ENCODE data around the gene ANP32A. TPM values are rescaled to one million over a fixed set of nuclear protein-coding genes. Genes with fewer than 3 reads are reported as not detected.

ANP32A gene
- total and polyA plus RNA-seq, 3 donors from 2014 or later: 32.9 to 49.5 (median 41.3) TPM

GRCh38 chr15:68789534-68790241 lies 31.0 kb downstream of the ANP32A start:
- DNase-seq: no peak
- Histone ChIP-seq H3K4me3 (no peak overlapping the region), H3K9me3 (no peaks in the 10 kb centered on the region), H3K36me3 (ENCODE audit: low read depth, missing control alignments) (no peaks in the 10 kb centered on the region), H3K27me3 (no peaks in the 10 kb centered on the region), H3K27ac (no peak overlapping the region), H3K4me1 (peaks cover 17% of the 10 kb centered on the region)
- intact Hi-C loops (cut with DNase I; ENCODE audit: low total_unique reads): no loop called here
- WGBS, 2 donors: 42 to 57% methylated on average over 4 to 7 of the region's 7 CpGs
- TF ChIP-seq POLR2A (IDR thresholded peaks at IDR 0.05) (no peak), CTCF (IDR thresholded peaks at IDR 0.05) (no peak)

GRCh38 chr15:68789091-68789490 lies 31.6 kb downstream of the ANP32A start:
- DNase-seq: no peak
- Histone ChIP-seq H3K4me3 (no peak overlapping the region), H3K27ac (no peak overlapping the region), H3K4me1 (peaks cover 14% of the 10 kb centered on the region), H3K36me3 (ENCODE audit: low read depth, missing control alignments) (no peaks in the 10 kb centered on the region), H3K27me3 (no peaks in the 10 kb centered on the region), H3K9me3 (no peaks in the 10 kb centered on the region)
- 80 to 93% methylated on average over 1 of the region's 1 CpG for WGBS, 2 donors
- TF ChIP-seq CTCF (IDR thresholded peaks at IDR 0.05): no peak
- no peak for TF ChIP-seq POLR2A (IDR thresholded peaks at IDR 0.05)
- intact Hi-C loops (cut with DNase I; ENCODE audit: low total_unique reads): no loop called here

- peaks cover 8% of the 10 kb centered on the region for H3K4me1 ChIP-seq
Measured at GRCh38 chr15:68788264-68788624, 32.5 kb downstream of the ANP32A start.

GRCh38 chr15:68787609-68788263 lies 33.0 kb downstream of the ANP32A start:
- WGBS, 2 donors: 78 to 81% methylated on average over 17 of the region's 17 CpGs
- TF ChIP-seq CTCF (IDR thresholded peaks at IDR 0.05): no peak
- no peak for TF ChIP-seq POLR2A (IDR thresholded peaks at IDR 0.05)
- H3K36me3 ChIP-seq (ENCODE audit: low read depth, missing control alignments): no peaks in the 10 kb centered on the region
- intact Hi-C loops (cut with DNase I; ENCODE audit: low total_unique reads): no loop called here
- no peak overlapping the region for H3K4me3 ChIP-seq
- H3K4me1 ChIP-seq: peaks cover 8% of the 10 kb centered on the region
- no peak for DNase-seq
- no peak overlapping the region for H3K27ac ChIP-seq
- no peaks in the 10 kb centered on the region for H3K27me3 ChIP-seq
- H3K9me3 ChIP-seq: no peaks in the 10 kb centered on the region

More at GRCh38 chr15:68788264-68788624, 32.5 kb downstream of the ANP32A start:
- no peaks in the 10 kb centered on the region for H3K9me3 ChIP-seq
- DNase-seq: no peak
- TF ChIP-seq POLR2A (IDR thresholded peaks at IDR 0.05) (no peak), CTCF (IDR thresholded peaks at IDR 0.05) (no peak)
- no peaks in the 10 kb centered on the region for H3K36me3 ChIP-seq (ENCODE audit: low read depth, missing control alignments)
- no peak overlapping the region for H3K27ac ChIP-seq
- H3K4me3 ChIP-seq: no peak overlapping the region
- WGBS, 2 donors: 95 to 99% methylated on average over 7 to 8 of the region's 8 CpGs
- H3K27me3 ChIP-seq: no peaks in the 10 kb centered on the region
- intact Hi-C loops (cut with DNase I; ENCODE audit: low total_unique reads): no loop called here

Measured in testis (tissue), 3 donors.